Measurements from ENCODE around the gene ZNF831.

ZNF831 gene

GRCh38 chr20:59141818-59142581 is 21.6 kb upstream of the ZNF831 start:
- peak; percentile 9 for DNase-seq

GRCh38 chr20:59143326-59143725 is 20.3 kb upstream of the ZNF831 start:
- no peak for DNase-seq

GRCh38 chr20:59144179-59144830 is 19.3 kb upstream of the ZNF831 start:
- no peak for DNase-seq

- DNase-seq = no peak
These were observed 18.8 kb upstream of the ZNF831 start for GRCh38 chr20:59144831-59145196.

GRCh38 chr20:59145247-59145923 is 18.2 kb upstream of the ZNF831 start:
- DNase-seq = no peak

- no peak for DNase-seq
These were observed 17.5 kb upstream of the ZNF831 start for GRCh38 chr20:59145924-59146779.

GRCh38 chr20:59146780-59147565 is 16.6 kb upstream of the ZNF831 start:
- no peak for DNase-seq

- DNase-seq = no peak
These were observed 16.0 kb upstream of the ZNF831 start for GRCh38 chr20:59147586-59147985.

GRCh38 chr20:59148701-59149493 is 14.7 kb upstream of the ZNF831 start:
- no peak for DNase-seq

- no peak for DNase-seq
These were observed 13.7 kb upstream of the ZNF831 start for GRCh38 chr20:59149678-59150504.

- DNase-seq = no peak
These were observed 12.8 kb upstream of the ZNF831 start for GRCh38 chr20:59150821-59151251.

GRCh38 chr20:59151391-59151790 is 12.2 kb upstream of the ZNF831 start:
- DNase-seq = no peak

- DNase-seq = no peak
These were observed 11.8 kb upstream of the ZNF831 start for GRCh38 chr20:59151820-59152219.

- DNase-seq = no peak
These were observed 10.9 kb upstream of the ZNF831 start for GRCh38 chr20:59152559-59153354.

- no peak for DNase-seq
These were observed 10.3 kb upstream of the ZNF831 start for GRCh38 chr20:59153355-59153681.

- no peak for DNase-seq
These were observed 9.8 kb upstream of the ZNF831 start for GRCh38 chr20:59153832-59154231.

GRCh38 chr20:59154317-59155013 is 9.2 kb upstream of the ZNF831 start:
- no peak for DNase-seq

- DNase-seq = no peak
These were observed 6.6 kb upstream of the ZNF831 start for GRCh38 chr20:59157064-59157463.

GRCh38 chr20:59157531-59157930 is 6.1 kb upstream of the ZNF831 start:
- DNase-seq = no peak

Measured in EL (cell line).